Measurements from ENCODE around the gene CARD19.

DNA sequence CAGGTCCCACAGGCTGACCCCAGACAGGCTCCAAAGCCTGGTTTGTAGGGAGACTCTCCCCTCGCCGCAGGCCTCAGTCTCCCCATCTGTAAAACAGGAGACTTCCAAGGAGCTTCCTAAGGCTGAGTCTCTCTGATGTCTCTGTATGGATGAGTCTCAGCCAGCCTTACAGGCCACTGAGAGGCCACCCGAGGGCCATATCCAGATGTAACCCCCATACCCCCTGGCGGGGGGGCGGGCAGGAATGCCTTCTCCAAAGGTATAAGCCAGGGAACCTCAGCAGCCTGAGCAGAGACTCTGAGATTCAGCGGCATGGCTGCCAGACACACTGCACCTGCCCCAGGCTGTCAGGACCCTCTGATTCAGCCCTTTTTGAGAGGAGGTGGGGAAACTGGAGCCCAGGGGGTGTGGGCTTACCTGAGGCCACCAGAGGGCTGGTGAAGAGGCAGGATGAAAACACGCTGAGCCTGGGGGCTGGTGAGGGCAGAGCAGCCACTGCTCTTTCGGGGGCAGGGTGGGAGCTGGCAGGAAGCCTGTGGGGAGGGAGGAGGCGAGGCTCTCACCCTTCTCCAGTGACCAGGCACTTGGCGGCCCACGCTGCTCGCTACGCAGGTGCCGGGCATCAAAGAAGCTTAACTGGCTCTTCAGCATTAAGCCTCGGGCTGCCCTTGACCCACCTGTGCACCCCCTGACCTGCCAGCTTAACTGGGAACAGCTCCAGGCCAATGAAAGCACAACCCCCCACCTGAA lies 43.1 kb upstream of the CARD19 start:
- TF ChIP-seq, protein P1, sequence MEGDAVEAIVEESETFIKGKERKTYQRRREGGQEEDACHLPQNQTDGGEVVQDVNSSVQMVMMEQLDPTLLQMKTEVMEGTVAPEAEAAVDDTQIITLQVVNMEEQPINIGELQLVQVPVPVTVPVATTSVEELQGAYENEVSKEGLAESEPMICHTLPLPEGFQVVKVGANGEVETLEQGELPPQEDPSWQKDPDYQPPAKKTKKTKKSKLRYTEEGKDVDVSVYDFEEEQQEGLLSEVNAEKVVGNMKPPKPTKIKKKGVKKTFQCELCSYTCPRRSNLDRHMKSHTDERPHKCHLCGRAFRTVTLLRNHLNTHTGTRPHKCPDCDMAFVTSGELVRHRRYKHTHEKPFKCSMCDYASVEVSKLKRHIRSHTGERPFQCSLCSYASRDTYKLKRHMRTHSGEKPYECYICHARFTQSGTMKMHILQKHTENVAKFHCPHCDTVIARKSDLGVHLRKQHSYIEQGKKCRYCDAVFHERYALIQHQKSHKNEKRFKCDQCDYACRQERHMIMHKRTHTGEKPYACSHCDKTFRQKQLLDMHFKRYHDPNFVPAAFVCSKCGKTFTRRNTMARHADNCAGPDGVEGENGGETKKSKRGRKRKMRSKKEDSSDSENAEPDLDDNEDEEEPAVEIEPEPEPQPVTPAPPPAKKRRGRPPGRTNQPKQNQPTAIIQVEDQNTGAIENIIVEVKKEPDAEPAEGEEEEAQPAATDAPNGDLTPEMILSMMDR (IDR thresholded peaks at IDR 0.05): no peak
- no peak for TF ChIP-seq ZFX (IDR thresholded peaks at IDR 0.05; ENCODE audit: borderline replicate concordance)
